ENCODE measurements around the gene ZC3HAV1.
A peak's percentile ranks its signal among the peaks of the same experiment; 100 is the strongest.
"Not testable (repeated sequence)": the region's sequence is repeated elsewhere in the genome, so short reads cannot be mapped to it uniquely, and the experiment has no call there.

The ZC3HAV1 gene

GRCh38 chr7:139094030-139094429 is 15.5 kb downstream of the ZC3HAV1 start:
- Histone ChIP-seq H3K36me3 (ENCODE audit: insufficient read depth, low read length) (peaks cover 73% of the 10 kb centered on the region), H3K79me2 (ENCODE audit: insufficient read depth, low read length) (peaks cover 99% of the 10 kb centered on the region), H4K20me1 (ENCODE audit: insufficient read depth, low read length) (peaks cover 48% of the 10 kb centered on the region), H3K4me1 (ENCODE audit: insufficient read depth, low read length) (peaks cover 64% of the 10 kb centered on the region), H3K27ac (ENCODE audit: low read length) (peak overlapping the region; percentile 95), H3K27me3 (ENCODE audit: insufficient read depth, low read length, poor library complexity) (no peaks in the 10 kb centered on the region), H3K4me2 (ENCODE audit: insufficient read depth, low read length) (peak overlapping the region; percentile 83), H3K9me3 (ENCODE audit: insufficient read depth, low read length, severe bottlenecking) (no peaks in the 10 kb centered on the region), H3K4me3 (ENCODE audit: low read depth in 1 of 2, low read length in 2 of 2) (peak overlapping the region in 1 of 2 experiments; percentile 57; a peak in 2 of 4 replicates), H2AFZ (ENCODE audit: low read depth, low read length) (no peak overlapping the region), H3K9ac (ENCODE audit: low read depth, low read length) (peak overlapping the region; percentile 64)
- no peak for DNase-seq
- ATAC-seq (ENCODE audit: insufficient read depth, low read depth): no peak
- TF ChIP-seq CTCF (IDR thresholded peaks at IDR 0.05; ENCODE audit: borderline replicate concordance, extremely low read depth, low read length, poor library complexity, severe bottlenecking) (no peak), EZH2 (IDR thresholded peaks at IDR 0.05; ENCODE audit: borderline replicate concordance, low read depth, low read length, severe bottlenecking) (no peak)

- Histone ChIP-seq H3K4me1 (ENCODE audit: insufficient read depth, low read length) (peaks cover 59% of the 10 kb centered on the region), H3K9ac (ENCODE audit: low read depth, low read length) (peak overlapping the region; percentile 64; the same call in 1 of the 2 replicates), H3K4me2 (ENCODE audit: insufficient read depth, low read length) (peak overlapping the region; percentile 83; the same call in 1 of the 2 replicates), H3K79me2 (ENCODE audit: insufficient read depth, low read length) (peaks cover 99% of the 10 kb centered on the region), H3K36me3 (ENCODE audit: insufficient read depth, low read length) (peaks cover 71% of the 10 kb centered on the region), H3K27ac (ENCODE audit: low read length) (peak overlapping the region; percentile 95), H4K20me1 (ENCODE audit: insufficient read depth, low read length) (peaks cover 48% of the 10 kb centered on the region)
- ATAC-seq (ENCODE audit: insufficient read depth, low read depth); DNase-seq; H3K4me3 ChIP-seq (ENCODE audit: low read depth in 1 of 2, low read length in 2 of 2); H3K9me3 ChIP-seq (ENCODE audit: insufficient read depth, low read length, severe bottlenecking); H3K27me3 ChIP-seq (ENCODE audit: insufficient read depth, low read length, poor library complexity); H2AFZ ChIP-seq (ENCODE audit: low read depth, low read length): not testable (repeated sequence)
Measured at GRCh38 chr7:139093512-139093911, 16.0 kb downstream of the ZC3HAV1 start.

GRCh38 chr7:139092090-139092796 is 17.3 kb downstream of the ZC3HAV1 start:
- H3K4me2 ChIP-seq (ENCODE audit: insufficient read depth, low read length): no peak overlapping the region; the same call in 1 of the 2 replicates
- H4K20me1 ChIP-seq (ENCODE audit: insufficient read depth, low read length): peaks cover 52% of the 10 kb centered on the region
- TF ChIP-seq CTCF (IDR thresholded peaks at IDR 0.05; ENCODE audit: borderline replicate concordance, extremely low read depth, low read length, poor library complexity, severe bottlenecking) (no peak), EZH2 (IDR thresholded peaks at IDR 0.05; ENCODE audit: borderline replicate concordance, low read depth, low read length, severe bottlenecking) (no peak)
- H3K27me3 ChIP-seq (ENCODE audit: insufficient read depth, low read length, poor library complexity): no peaks in the 10 kb centered on the region
- H2AFZ ChIP-seq (ENCODE audit: low read depth, low read length): no peak overlapping the region
- peaks cover 99% of the 10 kb centered on the region for H3K79me2 ChIP-seq (ENCODE audit: insufficient read depth, low read length)
- H3K36me3 ChIP-seq (ENCODE audit: insufficient read depth, low read length): peaks cover 74% of the 10 kb centered on the region
- ATAC-seq (ENCODE audit: insufficient read depth, low read depth) (no peak), DNase-seq (no peak)
- H3K9ac ChIP-seq (ENCODE audit: low read depth, low read length): no peak overlapping the region
- H3K4me3 ChIP-seq (ENCODE audit: low read depth in 1 of 2, low read length in 2 of 2): no peak overlapping the region
- H3K27ac ChIP-seq (ENCODE audit: low read length): peak overlapping the region; percentile 61
- H3K9me3 ChIP-seq (ENCODE audit: insufficient read depth, low read length, severe bottlenecking): no peaks in the 10 kb centered on the region
- H3K4me1 ChIP-seq (ENCODE audit: insufficient read depth, low read length): peaks cover 48% of the 10 kb centered on the region

GRCh38 chr7:139091677-139091996 is 17.9 kb downstream of the ZC3HAV1 start:
- peaks cover 58% of the 10 kb centered on the region for H4K20me1 ChIP-seq (ENCODE audit: insufficient read depth, low read length)
- DNase-seq (no peak), ATAC-seq (ENCODE audit: insufficient read depth, low read depth) (no peak)
- H3K9me3 ChIP-seq (ENCODE audit: insufficient read depth, low read length, severe bottlenecking): no peaks in the 10 kb centered on the region
- peaks cover 100% of the 10 kb centered on the region for H3K79me2 ChIP-seq (ENCODE audit: insufficient read depth, low read length)
- H3K4me3 ChIP-seq (ENCODE audit: low read depth in 1 of 2, low read length in 2 of 2): no peak overlapping the region
- TF ChIP-seq CTCF (IDR thresholded peaks at IDR 0.05; ENCODE audit: borderline replicate concordance, extremely low read depth, low read length, poor library complexity, severe bottlenecking) (no peak), EZH2 (IDR thresholded peaks at IDR 0.05; ENCODE audit: borderline replicate concordance, low read depth, low read length, severe bottlenecking) (no peak)
- H3K27me3 ChIP-seq (ENCODE audit: insufficient read depth, low read length, poor library complexity): no peaks in the 10 kb centered on the region
- H3K4me1 ChIP-seq (ENCODE audit: insufficient read depth, low read length): peaks cover 42% of the 10 kb centered on the region
- no peak overlapping the region for H2AFZ ChIP-seq (ENCODE audit: low read depth, low read length)
- no peak overlapping the region for H3K4me2 ChIP-seq (ENCODE audit: insufficient read depth, low read length)
- peak overlapping the region; percentile 25; the same call in 1 of the 2 replicates for H3K27ac ChIP-seq (ENCODE audit: low read length)
- H3K9ac ChIP-seq (ENCODE audit: low read depth, low read length): no peak overlapping the region
- H3K36me3 ChIP-seq (ENCODE audit: insufficient read depth, low read length): peaks cover 78% of the 10 kb centered on the region
